MM.1S (cell line): ENCODE measurements around the gene KRTAP10-1.

Experiments used
- DNase-seq: peaks from one replicate; pipeline ENCODE4 v3.0.0-alpha.2; 2015
- H2AFZ ChIP-seq: fragments of 300-600 bp; sonication (generic); 2 replicates; pipeline ENCODE4 v1.6.0; 2016; ENCODE audit warnings: antibody characterized with exemption, low read length
- H3F3A ChIP-seq: fragments of 300-600 bp; sonication (generic); 2 replicates; pipeline ENCODE4 v1.6.1; 2016; ENCODE audit warnings: mild to moderate bottlenecking, antibody characterized with exemption, low read length, moderate library complexity, mixed read lengths; ENCODE audit not compliant: insufficient read depth
- H3K27ac ChIP-seq: fragments of 300-600 bp; sonication (generic); 2 replicates; pipeline ENCODE4 v1.5.1; 2016; ENCODE audit warnings: mild to moderate bottlenecking, low read length
- H3K27me3 ChIP-seq: fragments of 300-600 bp; sonication (generic); replicated peaks from 2 replicates; pipeline ENCODE4 v1.6.0; 2016; ENCODE audit warnings: low read length; ENCODE audit not compliant: insufficient read depth
- H3K36me3 ChIP-seq: fragments of 300-600 bp; sonication (generic); replicated peaks from 2 replicates; pipeline ENCODE4 v1.6.1; 2016; ENCODE audit warnings: mild to moderate bottlenecking, low read length, mixed read lengths; ENCODE audit not compliant: insufficient read depth
- H3K4me1 ChIP-seq: fragments of 300-600 bp; sonication (generic); 2 replicates; pipeline ENCODE4 v1.6.1; 2016; ENCODE audit warnings: low read length, mixed read lengths
- H3K4me2 ChIP-seq: fragments of 300-600 bp; sonication (generic); 2 replicates; pipeline ENCODE4 v1.6.0; 2016; ENCODE audit warnings: low read depth, low read length
- H3K4me3 ChIP-seq: fragments of 300-600 bp; sonication (generic); 2 replicates; pipeline ENCODE4 v1.5.1; 2016; ENCODE audit warnings: low read length, mixed read lengths
- H3K79me2 ChIP-seq: fragments of 300-600 bp; sonication (generic); 2 replicates; pipeline ENCODE4 v1.6.1; 2016; ENCODE audit warnings: mixed run types, low read length, mixed read lengths
- H3K9ac ChIP-seq: fragments of 300-600 bp; sonication (generic); 2 replicates; pipeline ENCODE4 v1.6.1; 2016; ENCODE audit warnings: low read length, mixed read lengths
- H3K9me2 ChIP-seq: fragments of 300-600 bp; sonication (generic); replicated peaks from 2 replicates; pipeline ENCODE4 v1.6.1; 2016; ENCODE audit warnings: mild to moderate bottlenecking, low read length, mixed read lengths; ENCODE audit not compliant: insufficient read depth
- H3K9me3 ChIP-seq: fragments of 300-600 bp; sonication (generic); replicated peaks from 2 replicates; pipeline ENCODE4 v1.6.1; 2016; ENCODE audit warnings: mild to moderate bottlenecking, low read length, mixed read lengths; ENCODE audit not compliant: insufficient read depth
- H4K20me1 ChIP-seq: fragments of 300-600 bp; sonication (generic); 2 replicates; pipeline ENCODE4 v1.6.1; 2016; ENCODE audit warnings: mild to moderate bottlenecking, low read length, moderate library complexity, mixed read lengths; ENCODE audit not compliant: insufficient read depth
- CTCF ChIP-seq: fragments of 300-600 bp; sonication (generic); IDR thresholded peaks from 2 replicates; pipeline ENCODE4 v1.5.1; 2016; ENCODE audit warnings: antibody characterized with exemption, low read length, mixed read lengths
- EZH2 ChIP-seq: fragments of 300-600 bp; sonication (generic); optimal IDR thresholded peaks from 2 replicates; pipeline ENCODE3; 2017; ENCODE audit warnings: low read depth, mild to moderate bottlenecking, antibody characterized with exemption, low read length, mixed read lengths
- EZH2phosphoT487 ChIP-seq: fragments of 300-600 bp; sonication (generic); IDR thresholded peaks from 2 replicates; pipeline ENCODE4 v1.6.1; 2018; ENCODE audit warnings: antibody characterized with exemption, low read length

KRTAP10-1 gene

GRCh38 chr21:44509539-44509938, 30.5 kb downstream of the KRTAP10-1 start:
- Histone ChIP-seq H3F3A (no peaks in the 10 kb centered on the region), H3K27me3 (peaks cover 95% of the 10 kb centered on the region), H3K4me2 (no peak overlapping the region), H2AFZ (no peak overlapping the region), H3K9me2 (no peaks in the 10 kb centered on the region), H3K27ac (no peak overlapping the region), H3K4me3 (no peak overlapping the region), H3K36me3 (no peaks in the 10 kb centered on the region), H3K79me2 (no peaks in the 10 kb centered on the region), H3K9ac (no peak overlapping the region), H3K4me1 (no peaks in the 10 kb centered on the region; the same call in 1 of the 2 replicates), H3K9me3 (no peaks in the 10 kb centered on the region), H4K20me1 (no peaks in the 10 kb centered on the region)
- TF ChIP-seq EZH2phosphoT487 = no peak
- peak; percentile 61 for TF ChIP-seq CTCF
- no peak for TF ChIP-seq EZH2
- DNase-seq = peak; percentile 47

- H3K4me1 ChIP-seq = no peaks in the 10 kb centered on the region; the same call in 1 of the 2 replicates
- no peaks in the 10 kb centered on the region for H4K20me1 ChIP-seq
- no peak overlapping the region for H3K4me3 ChIP-seq
- H3K4me2 ChIP-seq = no peak overlapping the region
- H3K9me3 ChIP-seq = no peaks in the 10 kb centered on the region
- H3K9ac ChIP-seq = no peak overlapping the region
- H2AFZ ChIP-seq = no peak overlapping the region
- no peaks in the 10 kb centered on the region for H3K36me3 ChIP-seq
- DNase-seq = no peak
- no peaks in the 10 kb centered on the region for H3F3A ChIP-seq
- H3K27ac ChIP-seq = no peak overlapping the region
- peaks cover 95% of the 10 kb centered on the region for H3K27me3 ChIP-seq
- no peaks in the 10 kb centered on the region for H3K9me2 ChIP-seq
- H3K79me2 ChIP-seq = no peaks in the 10 kb centered on the region
- TF ChIP-seq EZH2phosphoT487 = no peak
- no peak for TF ChIP-seq EZH2
These were observed 31.1 kb downstream of the KRTAP10-1 start for GRCh38 chr21:44508711-44509445.

GRCh38 chr21:44508426-44508710, 31.6 kb downstream of the KRTAP10-1 start:
- no peak for TF ChIP-seq CTCF
- peak; percentile 41 for TF ChIP-seq EZH2
- Histone ChIP-seq H2AFZ (no peak overlapping the region), H3K4me1 (no peaks in the 10 kb centered on the region; the same call in 1 of the 2 replicates), H3K9me2 (no peaks in the 10 kb centered on the region), H4K20me1 (no peaks in the 10 kb centered on the region), H3K9ac (no peak overlapping the region), H3K36me3 (no peaks in the 10 kb centered on the region), H3K9me3 (no peaks in the 10 kb centered on the region), H3K4me3 (no peak overlapping the region), H3K27me3 (peaks cover 95% of the 10 kb centered on the region), H3F3A (no peaks in the 10 kb centered on the region), H3K4me2 (no peak overlapping the region), H3K27ac (no peak overlapping the region), H3K79me2 (no peaks in the 10 kb centered on the region)
- DNase-seq = no peak

- Histone ChIP-seq H3K9ac (no peak overlapping the region), H3K4me1 (no peaks in the 10 kb centered on the region; the same call in 1 of the 2 replicates), H3K27ac (no peak overlapping the region), H3K9me3 (no peaks in the 10 kb centered on the region), H3K4me3 (no peak overlapping the region), H3K79me2 (no peaks in the 10 kb centered on the region), H3K4me2 (no peak overlapping the region), H3K27me3 (peaks cover 95% of the 10 kb centered on the region), H2AFZ (no peak overlapping the region), H4K20me1 (no peaks in the 10 kb centered on the region), H3K9me2 (no peaks in the 10 kb centered on the region), H3F3A (no peaks in the 10 kb centered on the region), H3K36me3 (no peaks in the 10 kb centered on the region)
- no peak for TF ChIP-seq EZH2
- peak; percentile 75 for TF ChIP-seq EZH2phosphoT487
- no peak for DNase-seq
These were observed 32.1 kb downstream of the KRTAP10-1 start for GRCh38 chr21:44507673-44508425.
